Mucosa of descending colon (tissue), 3 donors: ENCODE data around the gene DHRS7C. TPM values are rescaled to one million over a fixed set of nuclear protein-coding genes. Genes with fewer than 3 reads are reported as not detected.

ENCODE experiments used
- ATAC-seq: fragments of 200-7000 bp; cut with Tn5 transposase; one replicate; pipeline ENCODE4 v1.9.1; 2020; ENCODE audit warnings: mild to moderate bottlenecking, moderate library complexity
- DNase-seq, 3 donors: peaks; one replicate each; pipeline ENCODE4 v3.0.0-alpha.2; 2020
- H3K36me3 ChIP-seq: fragments of 200-600 bp; one replicate; pipeline ENCODE4 v1.8.0; 2021; ENCODE audit warnings: low read depth, mild to moderate bottlenecking
- H3K4me1 ChIP-seq: fragments of 200-600 bp; one replicate; pipeline ENCODE4 v1.8.0; 2021; ENCODE audit warnings: low read depth, mild to moderate bottlenecking
- H3K4me3 ChIP-seq: fragments of 200-600 bp; one replicate; pipeline ENCODE4 v1.8.0; 2021; ENCODE audit warnings: mild to moderate bottlenecking
- H3K9me3 ChIP-seq: fragments of 200-600 bp; one replicate; pipeline ENCODE4 v1.8.0; 2021; ENCODE audit warnings: mild to moderate bottlenecking
- intact Hi-C, 2 donors: fragments of 100-400 bp; cut with DNase I in 1 of 2; cut with micrococcal nuclease in 1 of 2; formaldehyde crosslinking; loops; one replicate each; pipeline versions ENCODE4 v1.11.0 to v1.11.1; 2022; cut with DNase I, micrococcal nuclease
- total RNA-seq, 3 donors: library from RNA; stranded (reverse); fragmentation: NEBNext Ultra II Directional in 2 of 3; extraction: Animal tissue kit (Norgen Biotek cat#: 25700) in 2 of 3; gene quantifications; one replicate each; pipeline versions ENCODE4 v1.2.1 to v1.2.4, GENCODE V29; 2021 to 2023
- TF ChIP-seq, protein P1 (sequence below): fragments of 200-600 bp; IDR thresholded peaks from one replicate; pipeline ENCODE4 v1.8.0; 2022; ENCODE audit warnings: antibody characterized with exemption, mild to moderate bottlenecking
- donor health status: DM: no; HTN: no; CAD: no; lungs with moderate emphysema.
- donor health status: DM: no; HTN: no; CAD: no.
- donor health status: DM: no; HTN: yes; CAD: no.

The DHRS7C gene
- total RNA-seq, 3 donors from 2014 or later, result 0.85 TPM; not detected in 2

DNA sequence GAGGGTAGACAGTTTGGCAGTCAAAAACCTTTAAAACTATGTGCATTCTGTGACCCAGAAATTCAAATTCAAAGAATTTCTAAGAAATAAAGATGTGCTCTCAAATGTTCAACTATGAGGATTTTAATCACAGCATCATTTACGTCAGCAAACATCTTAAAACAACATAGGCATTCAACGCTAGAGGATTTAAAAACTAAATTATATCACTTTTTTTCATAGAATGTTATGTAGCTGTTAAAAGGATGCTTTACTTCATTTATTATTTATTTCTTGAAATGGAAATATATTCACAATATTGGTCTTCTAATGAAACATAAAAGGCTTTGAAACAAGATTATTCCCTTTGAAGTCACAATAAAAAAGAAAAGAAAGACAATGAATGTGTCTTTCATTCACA lies 38.0 kb upstream of the DHRS7C start:
- intact Hi-C loops, result no loop called here
- Histone ChIP-seq H3K9me3 (no peaks in the 10 kb centered on the region), H3K36me3 (no peaks in the 10 kb centered on the region), H3K4me3 (no peak overlapping the region), H3K4me1 (no peaks in the 10 kb centered on the region)
- TF ChIP-seq, protein P1, sequence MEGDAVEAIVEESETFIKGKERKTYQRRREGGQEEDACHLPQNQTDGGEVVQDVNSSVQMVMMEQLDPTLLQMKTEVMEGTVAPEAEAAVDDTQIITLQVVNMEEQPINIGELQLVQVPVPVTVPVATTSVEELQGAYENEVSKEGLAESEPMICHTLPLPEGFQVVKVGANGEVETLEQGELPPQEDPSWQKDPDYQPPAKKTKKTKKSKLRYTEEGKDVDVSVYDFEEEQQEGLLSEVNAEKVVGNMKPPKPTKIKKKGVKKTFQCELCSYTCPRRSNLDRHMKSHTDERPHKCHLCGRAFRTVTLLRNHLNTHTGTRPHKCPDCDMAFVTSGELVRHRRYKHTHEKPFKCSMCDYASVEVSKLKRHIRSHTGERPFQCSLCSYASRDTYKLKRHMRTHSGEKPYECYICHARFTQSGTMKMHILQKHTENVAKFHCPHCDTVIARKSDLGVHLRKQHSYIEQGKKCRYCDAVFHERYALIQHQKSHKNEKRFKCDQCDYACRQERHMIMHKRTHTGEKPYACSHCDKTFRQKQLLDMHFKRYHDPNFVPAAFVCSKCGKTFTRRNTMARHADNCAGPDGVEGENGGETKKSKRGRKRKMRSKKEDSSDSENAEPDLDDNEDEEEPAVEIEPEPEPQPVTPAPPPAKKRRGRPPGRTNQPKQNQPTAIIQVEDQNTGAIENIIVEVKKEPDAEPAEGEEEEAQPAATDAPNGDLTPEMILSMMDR, result no peak
- no peak for DNase-seq
- ATAC-seq, result no peak

DNA sequence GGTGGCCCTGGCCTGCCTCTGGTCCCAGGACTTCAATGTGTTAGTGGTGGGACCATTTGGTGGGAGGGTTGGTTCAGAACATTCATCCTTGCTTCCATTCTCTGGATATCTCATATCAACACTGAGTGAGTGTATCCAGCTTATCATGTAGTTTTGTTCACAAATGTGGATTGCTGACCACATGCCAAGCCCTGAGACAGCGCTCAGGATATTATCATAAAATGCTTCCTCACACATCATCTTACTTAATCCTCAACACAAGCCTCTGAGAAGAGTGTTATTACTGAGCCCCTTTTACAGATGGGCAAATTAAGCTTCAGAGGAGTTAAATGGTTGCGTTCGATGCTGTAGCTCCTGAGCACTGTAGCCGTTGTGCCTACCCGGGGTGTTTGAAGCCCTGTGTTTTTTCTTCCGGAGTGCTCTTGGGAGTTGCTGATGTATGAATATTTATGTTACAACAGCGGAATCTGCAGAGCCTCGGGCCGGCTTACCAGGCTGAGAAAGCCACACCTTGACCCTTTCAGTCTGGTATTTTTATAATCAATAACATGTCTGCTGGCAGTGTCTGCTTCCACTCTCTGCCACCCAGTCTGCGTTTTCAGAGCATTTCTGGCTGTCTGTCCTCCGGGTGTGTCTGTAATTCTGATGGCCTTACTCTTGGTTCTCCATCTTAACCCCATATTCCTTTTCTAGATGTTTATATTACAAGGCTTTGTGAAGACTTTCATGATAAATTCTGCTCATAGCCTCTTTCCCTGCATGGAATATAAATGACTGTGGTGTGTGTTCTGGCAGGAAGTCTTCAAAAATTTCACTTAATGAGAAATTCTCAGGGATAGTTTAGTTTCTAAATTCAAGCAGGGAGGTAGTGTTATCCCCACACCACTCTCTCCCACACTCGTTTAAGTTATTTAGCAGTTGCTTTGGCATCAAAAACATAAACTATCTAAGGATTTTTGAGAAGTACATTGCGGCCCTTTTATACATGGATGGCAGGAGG lies 37.2 kb upstream of the DHRS7C start:
- H3K36me3 ChIP-seq, result no peaks in the 10 kb centered on the region
- H3K4me3 ChIP-seq, result no peak overlapping the region
- intact Hi-C loops, result no loop called here
- no peak for DNase-seq
- H3K9me3 ChIP-seq, result no peaks in the 10 kb centered on the region
- no peak for ATAC-seq
- no peaks in the 10 kb centered on the region for H3K4me1 ChIP-seq
- TF ChIP-seq, protein P1, result no peak

DNA sequence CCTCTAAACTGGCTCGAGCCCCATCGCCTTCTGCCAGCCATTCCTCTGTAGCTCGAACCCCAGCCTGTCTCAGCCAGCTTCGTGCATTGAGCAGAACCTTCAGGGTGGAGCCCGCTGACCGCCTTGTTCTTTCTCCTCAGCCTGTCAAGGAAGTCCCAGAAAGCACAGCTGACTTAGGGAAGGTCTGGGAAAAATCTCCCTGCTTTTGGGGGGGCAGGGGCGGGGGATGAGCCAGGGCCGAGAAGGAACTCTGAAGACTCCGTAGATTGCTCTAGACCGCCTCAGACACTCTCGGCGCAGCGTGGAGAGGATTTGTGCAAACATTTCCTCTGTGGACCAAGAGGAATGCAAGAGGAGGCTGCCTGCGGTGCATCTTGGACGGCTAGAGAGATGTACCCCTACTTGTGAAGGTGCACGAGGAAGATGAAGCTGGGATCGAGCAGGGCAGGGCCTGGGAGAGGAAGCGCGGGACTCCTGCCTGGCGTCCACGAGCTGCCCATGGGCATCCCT lies 34.3 kb upstream of the DHRS7C start, which contains the start of gene GLP2R:
GLP2R (plus strand) TSS at position 284 of the 510 bp plus-strand sequence; CDS start at position 424, 140 bp downstream.
- ATAC-seq, result no peak

GRCh38 chr17:9824797-9825338 lies 33.5 kb upstream of the DHRS7C start:
- H3K36me3 ChIP-seq, result no peaks in the 10 kb centered on the region
- H3K4me1 ChIP-seq, result no peaks in the 10 kb centered on the region
- ATAC-seq, result no peak
- no peaks in the 10 kb centered on the region for H3K9me3 ChIP-seq
- no peak overlapping the region for H3K4me3 ChIP-seq
- no peak for DNase-seq
- intact Hi-C loops, result no loop called here
- TF ChIP-seq, protein P1, result no peak

More for the DNA sequence above, 34.3 kb upstream of the DHRS7C start, which contains the start of gene GLP2R:
- TF ChIP-seq, protein P1, result no peak
- H3K4me3 ChIP-seq, result no peak within 1 kb of the TSS
- H3K4me1 ChIP-seq, result no peaks in the 10 kb centered on the region
- no peaks in the 10 kb centered on the region for H3K9me3 ChIP-seq
- no peak for DNase-seq
- intact Hi-C loops, result no loop called here
- H3K36me3 ChIP-seq, result no peaks in the 10 kb centered on the region

DNA sequence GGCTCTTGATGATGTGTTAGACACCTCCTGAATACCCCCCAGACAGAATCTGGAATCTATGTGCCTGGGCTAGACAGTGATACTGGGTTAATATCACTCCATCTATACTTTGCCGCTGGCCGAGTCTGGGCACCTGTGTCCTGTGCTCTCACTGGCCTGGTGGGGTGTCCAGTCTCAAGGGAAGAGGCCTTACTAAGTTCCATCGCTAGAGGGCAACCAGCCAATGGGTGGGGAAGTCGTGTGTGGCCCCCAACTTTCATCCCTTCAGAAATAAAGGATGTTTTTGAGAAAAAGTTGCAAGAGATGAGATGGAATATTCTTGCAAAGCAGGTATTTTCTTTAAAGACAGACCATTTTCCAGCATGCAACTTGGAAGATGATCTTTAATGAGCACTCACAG lies 32.7 kb upstream of the DHRS7C start:
- H3K9me3 ChIP-seq, result no peaks in the 10 kb centered on the region
- no peak overlapping the region for H3K4me3 ChIP-seq
- intact Hi-C loops, result no loop called here
- no peaks in the 10 kb centered on the region for H3K36me3 ChIP-seq
- DNase-seq, result no peak
- no peaks in the 10 kb centered on the region for H3K4me1 ChIP-seq
- TF ChIP-seq, protein P1, result no peak
- ATAC-seq, result no peak
